HG03439 (cell line): ENCODE measurements around the gene FBXW2.

Experiments used
- ATAC-seq: cut with Tn5 transposase; IDR thresholded peaks from one replicate; pipeline ENCODE4 v1.9.1; 2021; ENCODE audit warnings: mild to moderate bottlenecking, moderate library complexity; ENCODE audit not compliant: unreplicated experiment

The FBXW2 gene

GRCh38 chr9:120715389-120715924 lies 77.8 kb downstream of the FBXW2 start:
- ATAC-seq, result no peak

- ATAC-seq, result peak; percentile 6
Measured at GRCh38 chr9:120714846-120715388, 78.3 kb downstream of the FBXW2 start.

- peak; percentile 98 for ATAC-seq
Measured at GRCh38 chr9:120714088-120714845, 78.9 kb downstream of the FBXW2 start, which contains the start of gene MEGF9. Gene MEGF9, minus strand, starts transcription at chr9:120714470. Its CDS starts 112 bp downstream, at chr9:120714358.

GRCh38 chr9:120713257-120714087 lies 79.7 kb downstream of the FBXW2 start:
- no peak for ATAC-seq

GRCh38 chr9:120712539-120713031 lies 80.6 kb downstream of the FBXW2 start:
- no peak for ATAC-seq

- ATAC-seq, result no peak
Measured at GRCh38 chr9:120711841-120712538, 81.2 kb downstream of the FBXW2 start.

- no peak for ATAC-seq
Measured at GRCh38 chr9:120711354-120711753, 81.9 kb downstream of the FBXW2 start.

- no peak for ATAC-seq
Measured at GRCh38 chr9:120710110-120710981, 82.9 kb downstream of the FBXW2 start.

- no peak for ATAC-seq
Measured at GRCh38 chr9:120708526-120709224, 84.5 kb downstream of the FBXW2 start.

- ATAC-seq, result no peak
Measured at GRCh38 chr9:120707170-120707569, 86.0 kb downstream of the FBXW2 start.
